ENCODE results near the gene UBE3A.

UBE3A gene

GRCh38 chr15:25329696-25330095 lies 109.1 kb downstream of the UBE3A start:
- DNase-seq, result no peak

DNA sequence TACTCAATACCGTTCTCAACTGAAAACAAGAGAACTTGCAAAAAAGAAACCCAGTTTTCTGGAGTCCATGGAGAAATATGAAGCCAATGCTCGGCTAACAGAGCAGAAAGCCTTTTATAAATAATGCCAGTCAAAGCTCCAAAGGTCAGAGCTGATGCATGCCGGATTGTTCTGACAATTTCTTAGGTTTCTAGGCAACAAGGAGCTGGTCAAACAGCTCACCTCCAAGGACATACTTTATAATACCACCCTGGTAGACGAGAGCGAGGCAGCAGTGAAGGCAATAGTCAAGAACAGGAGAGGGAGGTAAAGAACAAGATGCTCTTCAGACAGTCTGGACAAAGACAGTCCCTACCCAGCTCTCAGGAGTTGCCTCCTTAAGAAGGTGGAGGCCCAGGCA lies 111.1 kb downstream of the UBE3A start:
- no peak for DNase-seq

GRCh38 chr15:25325187-25325586 lies 113.6 kb downstream of the UBE3A start:
- DNase-seq, result no peak

DNA sequence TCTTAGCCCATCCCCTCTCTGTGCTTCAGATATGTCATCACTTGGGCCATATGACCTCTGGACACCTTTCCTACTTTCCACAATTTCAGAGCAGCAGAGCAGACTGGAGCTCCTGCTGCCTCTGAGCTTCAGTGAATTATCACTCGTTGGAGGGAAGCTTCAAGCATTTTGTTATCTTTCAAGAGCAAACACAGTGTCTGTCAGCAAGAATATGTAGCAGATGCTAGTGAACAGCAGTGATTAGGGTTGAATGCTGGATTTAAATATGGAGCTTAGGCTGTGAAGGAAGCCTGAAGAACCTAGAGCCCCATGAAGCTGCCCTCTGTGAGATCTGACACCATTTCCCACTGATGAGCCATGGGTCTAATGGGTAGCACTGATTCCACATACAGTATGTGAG lies 115.4 kb downstream of the UBE3A start:
- DNase-seq, result no peak

GRCh38 chr15:25287823-25288222 lies 151.0 kb downstream of the UBE3A start:
- no peak for DNase-seq
